HepG2 (cell line): ENCODE data around the gene OPTN. TPM values are rescaled to one million over a fixed set of nuclear protein-coding genes. Genes with fewer than 3 reads are reported as not detected.

ENCODE experiments used
- ATAC-seq: fragments of 200-7000 bp; cut with Tn5 transposase; 3 replicates; pipeline ENCODE4 v1.9.1; 2020; ENCODE audit warnings: mild to moderate bottlenecking, moderate library complexity
- BruUV-seq: library from RNA; stranded (reverse); fragments of 400-500 nt; replicated peaks from 2 replicates; lab custom pipeline; 2021; lab: Mats Ljungman, UMichigan
- CTCF ChIA-PET: fragments of 300-600 bp; formaldehyde crosslinking; extraction: SDS; loops from one replicate; lab custom pipeline; 2021; ENCODE audit warnings: low total read pairs, inconsistent platforms, low intra/inter-chr PET ratio; lab: Yijun Ruan, JAX
- POLR2A ChIA-PET: fragments of 350-600 bp; sonication (Branson Sonifier 250); formaldehyde crosslinking; loops from one replicate; lab custom pipeline; 2020; ENCODE audit warnings: antibody characterized with exemption, inconsistent platforms; lab: Yijun Ruan, JAX
- DNase-seq: peaks from one replicate; pipeline ENCODE4 v3.0.0-alpha.2; 2015; ENCODE audit warnings: low spot score
- FAIRE-seq: peaks from 3 replicates; lab custom pipeline; 2011; peaks lifted over from hg19 to GRCh38; lab: Jason Lieb, UNC
- H2AFZ ChIP-seq: one replicate; pipeline ENCODE4 v1.6.1; 2011; ENCODE audit warnings: low read length, inconsistent platforms
- H3K27ac ChIP-seq: fragments of 300-600 bp; 3 replicates; pipeline ENCODE4 v1.8.0; 2011; ENCODE audit warnings: mixed run types, mild to moderate bottlenecking, mixed read lengths, low read length, inconsistent platforms; ENCODE audit not compliant: insufficient read depth; ENCODE audit errors: extremely low read length
- H3K27me3 ChIP-seq, 2 experiments: fragments of 200-600 bp in 1 of 2; 2 replicates in 1 of 2; 3 replicates in 1 of 2; pipeline versions ENCODE4 v1.6.0 to v1.8.0; 2011; ENCODE audit warnings: low read length in 2 of 2, mild to moderate bottlenecking in 2 of 2, moderate library complexity in 2 of 2, inconsistent platforms in 1 of 2; ENCODE audit not compliant: insufficient read depth in 2 of 2, control insufficient read depth in 1 of 2
- H3K36me3 ChIP-seq, 2 experiments: fragments of 200-600 bp in 1 of 2; replicated peaks in 1 of 2; 2 replicates in 1 of 2; 3 replicates in 1 of 2; pipeline versions ENCODE4 v1.5.1 to v1.8.0; 2011; ENCODE audit warnings: low read length in 2 of 2, inconsistent platforms in 1 of 2; ENCODE audit not compliant: insufficient read depth in 2 of 2, control insufficient read depth in 1 of 2
- H3K4me1 ChIP-seq: 2 replicates; pipeline ENCODE4 v1.5.1; 2012; ENCODE audit warnings: low read length, inconsistent platforms; ENCODE audit not compliant: insufficient read depth
- H3K4me2 ChIP-seq: 2 replicates; pipeline ENCODE4 v1.6.0; 2011; ENCODE audit warnings: low read depth, low read length, inconsistent platforms
- H3K4me3 ChIP-seq, 3 experiments: fragments of 200-600 bp in 1 of 3; sonication (generic), shearing (Covaris generic) in 1 of 3; replicated peaks in 1 of 3; 2 replicates each; pipeline ENCODE4 v1.5.1; 2011 to 2016; ENCODE audit warnings: low read length in 3 of 3, inconsistent platforms in 2 of 3, low read depth in 2 of 3, mild to moderate bottlenecking in 2 of 3, control low read depth in 1 of 3, mixed read lengths in 1 of 3; ENCODE audit not compliant: insufficient read depth in 1 of 3
- H3K79me2 ChIP-seq: one replicate; pipeline ENCODE4 v1.6.1; 2011; ENCODE audit warnings: low read length, inconsistent platforms; ENCODE audit not compliant: insufficient read depth
- H3K9ac ChIP-seq: 2 replicates; pipeline ENCODE4 v1.6.0; 2011; ENCODE audit warnings: mild to moderate bottlenecking, low read depth, low read length, inconsistent platforms; ENCODE audit not compliant: insufficient read depth
- H3K9me3 ChIP-seq: 2 replicates; pipeline ENCODE4 v1.5.1; 2012; ENCODE audit warnings: mild to moderate bottlenecking, low read length
- H4K20me1 ChIP-seq: 2 replicates; pipeline ENCODE4 v1.6.0; 2011; ENCODE audit warnings: inconsistent platforms, mild to moderate bottlenecking, low read length, moderate library complexity; ENCODE audit not compliant: insufficient read depth
- AGO2 ChIP-seq: fragments of 200-400 bp; formaldehyde crosslinking; optimal IDR thresholded peaks from 2 replicates; pipeline ENCODE3; 2017; ENCODE audit warnings: mild to moderate bottlenecking, low read depth, low read length, moderate library complexity
- ELF1 ChIP-seq: sonication (generic); formaldehyde crosslinking; IDR thresholded peaks from 2 replicates; pipeline ENCODE4 v1.4.0; 2020; ENCODE audit warnings: missing genetic modification reagents
- FOXA3 ChIP-seq: IDR thresholded peaks from 2 replicates; pipeline ENCODE4 v1.6.1; 2016; ENCODE audit warnings: missing genetic modification reagents, missing compliant biosample characterization
- HNRNPK ChIP-seq: fragments of 200-400 bp; formaldehyde crosslinking; IDR thresholded peaks from 2 replicates; pipeline ENCODE4 v1.6.1; 2018; ENCODE audit warnings: low read length, low read depth, moderate library complexity, mild to moderate bottlenecking; ENCODE audit not compliant: poor library complexity, severe bottlenecking
- HNRNPL ChIP-seq: fragments of 200-400 bp; formaldehyde crosslinking; IDR thresholded peaks from 2 replicates; pipeline ENCODE4 v1.6.1; 2017; ENCODE audit warnings: mild to moderate bottlenecking, low read depth, low read length
- KLF9 ChIP-seq: IDR thresholded peaks from 2 replicates; pipeline ENCODE4 v1.6.1; 2016; ENCODE audit warnings: low read depth
- NCOA2 ChIP-seq: sonication (generic); formaldehyde crosslinking; IDR thresholded peaks from 2 replicates; pipeline ENCODE4 v1.8.0; 2022; ENCODE audit warnings: inconsistent platforms
- NRL ChIP-seq: sonication (generic); formaldehyde crosslinking; IDR thresholded peaks from 2 replicates; pipeline ENCODE4 v1.5.0; 2020; ENCODE audit warnings: missing genetic modification reagents, mild to moderate bottlenecking, moderate library complexity, borderline replicate concordance
- PCBP1 ChIP-seq: fragments of 200-400 bp; formaldehyde crosslinking; IDR thresholded peaks from 2 replicates; pipeline ENCODE4 v1.6.1; 2017; ENCODE audit warnings: mild to moderate bottlenecking, low read depth, low read length, borderline replicate concordance
- TBX2 ChIP-seq: sonication (generic); formaldehyde crosslinking; IDR thresholded peaks from 2 replicates; pipeline ENCODE4 v1.5.0; 2020; ENCODE audit warnings: missing genetic modification reagents, mild to moderate bottlenecking, borderline replicate concordance
- ZNF33A ChIP-seq: sonication (generic); formaldehyde crosslinking; IDR thresholded peaks from 2 replicates; pipeline ENCODE4 v1.5.1; 2020; ENCODE audit warnings: missing genetic modification reagents, mild to moderate bottlenecking, moderate library complexity, borderline replicate concordance
- ZNF468 ChIP-seq: sonication (generic); formaldehyde crosslinking; IDR thresholded peaks from 2 replicates; pipeline ENCODE4 v1.8.0; 2022; ENCODE audit warnings: mild to moderate bottlenecking, moderate library complexity, missing genetic modification reagents
- ZNF567 ChIP-seq: sonication (generic); formaldehyde crosslinking; IDR thresholded peaks from 2 replicates; pipeline ENCODE4 v1.8.1; 2023; ENCODE audit warnings: mild to moderate bottlenecking, missing genetic modification reagents, borderline replicate concordance
- WGBS: methylation state at CpG from one replicate; pipeline ENCODE4 v1.1.6; 2017; ENCODE audit warnings: low lambda C conversion rate; 5-methylcytosine and 5-hydroxymethylcytosine counted together
- in situ Hi-C: cut with HindIII; loops from 2 replicates; pipeline ENCODE4 v1.10.0; 2017; ENCODE audit warnings: low pct_unique_long_range_greater_than_20kb; ENCODE audit not compliant: extremely low pct_ligation_motif_present
- intact Hi-C: fragments of 100-400 bp; cut with micrococcal nuclease; formaldehyde crosslinking; loops from one replicate; pipeline ENCODE4 v1.10.0; 2022; ENCODE audit not compliant: unreplicated experiment
- polyA plus RNA-seq, 8 experiments: library from polyadenylated mRNA; depleted of rRNA in 3 of 8; stranded (reverse) in 7 of 8; unstranded in 1 of 8; fragments of >200 nt; fragmentation: Illumina TruSeq in 4 of 8; extraction: Trizol in 4 of 8; gene quantifications; 2 replicates each; pipeline versions ENCODE4 v1.2.1 to v1.2.3, GENCODE V29; 2011 to 2016; ENCODE audit warnings: low read depth in 4 of 8, missing spikeins in 1 of 8, mixed read lengths in 1 of 8; ENCODE audit not compliant: insufficient read depth in 1 of 8
- total RNA-seq, 5 experiments: library from RNA; depleted of rRNA; stranded (reverse); fragments of >200 nt; fragmentation: Illumina TruSeq; extraction: Trizol; gene quantifications; 2 replicates each; pipeline ENCODE4 v1.2.3, GENCODE V29; 2016; ENCODE audit warnings: low read depth in 1 of 5
- TF ChIP-seq, protein P1 (sequence below): sonication (generic); formaldehyde crosslinking; IDR thresholded peaks from 2 replicates; pipeline ENCODE4 v1.5.0; 2020; ENCODE audit warnings: mild to moderate bottlenecking, missing genetic modification reagents, borderline replicate concordance

Gene OPTN
- total and polyA plus RNA-seq, 2 of the 13 experiments (the other 11 are each of a cell fraction or from before 2014, with no cell fraction given): 13.4 to 46.6 TPM

DNA sequence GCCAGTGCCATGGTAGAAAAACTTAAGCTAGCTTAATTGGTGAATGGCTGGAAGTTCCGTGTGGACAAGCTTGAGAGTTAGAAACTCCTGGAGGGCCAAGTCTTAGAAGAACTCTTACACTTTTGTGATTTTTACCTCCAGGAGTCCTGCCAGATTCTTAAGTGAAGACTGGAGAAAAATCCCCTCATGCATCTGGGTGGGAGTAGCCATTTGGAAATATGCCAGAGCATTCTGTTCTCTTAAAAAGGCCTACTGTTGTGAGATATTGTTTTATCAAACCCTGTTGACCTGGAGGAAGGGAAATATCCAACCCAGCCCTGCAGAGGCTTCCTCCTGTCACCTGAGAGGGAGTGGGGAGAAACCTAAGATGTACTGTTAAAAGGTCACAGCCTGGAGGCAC lies 43.8 kb downstream of the OPTN start (continued):
- TF ChIP-seq PCBP1 (no peak), NRL (CRISPR knock-in tag) (no peak), FOXA3 (CRISPR knock-in tag) (no peak)
- TF ChIP-seq, all 625 proteins: peak for 0

DNA sequence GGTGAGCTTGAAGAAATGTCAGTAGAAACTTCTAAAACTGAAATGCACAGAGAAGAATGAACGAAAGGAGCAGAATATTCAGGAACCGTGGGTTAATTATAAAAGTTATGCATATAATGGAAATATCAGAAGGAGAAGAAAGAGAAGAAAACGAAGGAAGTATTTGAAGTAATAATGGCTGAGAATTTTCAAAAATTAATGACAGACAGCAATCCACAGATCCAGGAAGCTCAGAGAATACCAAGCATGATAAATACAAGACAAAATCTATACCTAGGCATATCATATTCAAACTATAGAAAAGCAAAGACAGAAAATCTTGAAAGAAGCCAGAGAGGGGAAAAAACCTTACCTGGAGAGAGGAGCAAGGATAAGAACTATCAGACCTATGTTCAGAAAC lies 44.9 kb downstream of the OPTN start:
- Histone ChIP-seq H3K27ac (no peak overlapping the region), H3K4me3 (no peak overlapping the region), H3K36me3 (no peaks in the 10 kb centered on the region), H3K79me2 (no peaks in the 10 kb centered on the region), H3K27me3 (no peaks in the 10 kb centered on the region), H2AFZ (no peak overlapping the region), H3K4me2 (no peak overlapping the region), H3K9me3 (no peaks in the 10 kb centered on the region), H4K20me1 (no peaks in the 10 kb centered on the region), H3K4me1 (peaks cover 7% of the 10 kb centered on the region; the same call in 1 of the 2 replicates), H3K9ac (no peak overlapping the region)
- DNase-seq: no peak
- WGBS: 55% methylated on average over 3 of the region's 3 CpGs
- in situ Hi-C loops: no loop called here
- POLR2A ChIA-PET: no interaction called here
- no TSS peak for BruUV-seq
- intact Hi-C loops: no loop called here
- FAIRE-seq: no peak
- ATAC-seq: no peak
- CTCF ChIA-PET: no interaction called here
- TF ChIP-seq ZNF468 (CRISPR knock-in tag): no peak
- no peak for TF ChIP-seq NCOA2
- TF ChIP-seq ELF1 (CRISPR knock-in tag): no peak
- TF ChIP-seq HNRNPK: no peak
- no peak for TF ChIP-seq KLF9 (CRISPR knock-in tag)
- no peak for TF ChIP-seq TBX2 (CRISPR knock-in tag)
- no peak for TF ChIP-seq ZNF567 (CRISPR knock-in tag)
- no peak for TF ChIP-seq ZNF33A (CRISPR knock-in tag)
- no peak for TF ChIP-seq HNRNPL
- TF ChIP-seq AGO2: no peak
- TF ChIP-seq, protein P1, sequence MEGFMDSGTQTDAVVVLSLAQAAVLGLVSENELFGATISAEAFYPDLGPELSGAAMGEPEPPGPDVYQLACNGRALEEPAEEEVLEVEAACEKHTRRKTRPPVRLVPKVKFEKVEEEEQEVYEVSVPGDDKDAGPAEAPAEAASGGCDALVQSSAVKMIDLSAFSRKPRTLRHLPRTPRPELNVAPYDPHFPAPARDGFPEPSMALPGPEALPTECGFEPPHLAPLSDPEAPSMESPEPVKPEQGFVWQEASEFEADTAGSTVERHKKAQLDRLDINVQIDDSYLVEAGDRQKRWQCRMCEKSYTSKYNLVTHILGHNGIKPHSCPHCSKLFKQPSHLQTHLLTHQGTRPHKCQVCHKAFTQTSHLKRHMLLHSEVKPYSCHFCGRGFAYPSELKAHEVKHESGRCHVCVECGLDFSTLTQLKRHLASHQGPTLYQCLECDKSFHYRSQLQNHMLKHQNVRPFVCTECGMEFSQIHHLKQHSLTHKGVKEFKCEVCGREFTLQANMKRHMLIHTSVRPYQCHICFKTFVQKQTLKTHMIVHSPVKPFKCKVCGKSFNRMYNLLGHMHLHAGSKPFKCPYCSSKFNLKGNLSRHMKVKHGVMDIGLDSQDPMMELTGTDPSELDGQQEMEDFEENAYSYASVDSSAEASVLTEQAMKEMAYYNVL (CRISPR knock-in tag): no peak
